PC-9 (cell line): Measurements from ENCODE around the gene HSD11B1. TPM values are rescaled to one million over a fixed set of nuclear protein-coding genes. Genes with fewer than 3 reads are reported as not detected.

ENCODE experiments used
- BruUV-seq: library from RNA; stranded (reverse); fragments of 400-500 nt; replicated peaks from 2 replicates; lab custom pipeline; 2021; lab: Mats Ljungman, UMichigan
- CTCF ChIA-PET: fragments of 300-600 bp; sonication (Branson Sonifier 250); formaldehyde crosslinking; loops from one replicate; lab custom pipeline; 2022; ENCODE audit warnings: antibody characterized with exemption; lab: Charles Lee
- POLR2A ChIA-PET: fragments of 300-600 bp; sonication (Branson Sonifier 250); formaldehyde crosslinking; loops from one replicate; lab custom pipeline; 2022; ENCODE audit warnings: antibody characterized with exemption; ENCODE audit not compliant: unreplicated experiment; lab: Charles Lee
- DNase-seq, 2 experiments: peaks; one replicate each; pipeline versions ENCODE4 v3.0.0 to v3.0.0-alpha.2; 2015 to 2022; ENCODE audit warnings: mixed read lengths in 1 of 2
- H2AFZ ChIP-seq: fragments of 200-600 bp; sonication (generic); 2 replicates; pipeline ENCODE4 v1.8.1; 2017; ENCODE audit warnings: antibody characterized with exemption
- H3F3A ChIP-seq: fragments of 200-600 bp; sonication (generic); 2 replicates; pipeline ENCODE4 v1.8.1; 2017; ENCODE audit warnings: antibody characterized with exemption, mild to moderate bottlenecking, low read depth; ENCODE audit not compliant: insufficient read depth
- H3K27ac ChIP-seq: fragments of 200-600 bp; sonication (generic); 2 replicates; pipeline ENCODE4 v1.6.1; 2016; ENCODE audit warnings: mixed run types
- H3K27me3 ChIP-seq: fragments of 200-600 bp; sonication (generic); 2 replicates; pipeline ENCODE4 v1.6.1; 2016; ENCODE audit warnings: low read depth, mixed run types; ENCODE audit not compliant: insufficient read depth
- H3K36me3 ChIP-seq: fragments of 200-600 bp; sonication (generic); 2 replicates; pipeline ENCODE4 v1.6.1; 2016; ENCODE audit warnings: low read depth, mixed run types
- H3K4me1 ChIP-seq: fragments of 200-600 bp; sonication (generic); replicated peaks from 2 replicates; pipeline ENCODE4 v1.6.1; 2016; ENCODE audit warnings: mixed run types; ENCODE audit not compliant: insufficient read depth
- H3K4me2 ChIP-seq: fragments of 200-600 bp; sonication (generic); 2 replicates; pipeline ENCODE4 v1.6.1; 2017; ENCODE audit warnings: mixed run types
- H3K4me3 ChIP-seq: fragments of 200-600 bp; sonication (generic); 2 replicates; pipeline ENCODE4 v1.6.1; 2016; ENCODE audit warnings: mixed run types
- H3K79me2 ChIP-seq: fragments of 200-600 bp; sonication (generic); 2 replicates; pipeline ENCODE4 v1.6.1; 2017; ENCODE audit warnings: low read depth, mixed run types
- H3K9me2 ChIP-seq: fragments of 200-600 bp; sonication (generic); 2 replicates; pipeline ENCODE4 v1.8.1; 2017; ENCODE audit warnings: mild to moderate bottlenecking; ENCODE audit not compliant: insufficient read depth
- H3K9me3 ChIP-seq: fragments of 200-600 bp; sonication (generic); 2 replicates; pipeline ENCODE4 v1.8.1; 2016; ENCODE audit warnings: low read depth; ENCODE audit not compliant: insufficient read depth
- H4K20me1 ChIP-seq: fragments of 200-600 bp; sonication (generic); 2 replicates; pipeline ENCODE4 v1.8.1; 2017; ENCODE audit not compliant: insufficient read depth
- CTCF ChIP-seq: fragments of 200-600 bp; sonication (generic); conservative IDR thresholded peaks from 2 replicates; pipeline ENCODE4 v1.6.1; 2017; ENCODE audit warnings: mixed run types, antibody characterized with exemption, mild to moderate bottlenecking, moderate library complexity
- EZH2 ChIP-seq: fragments of 200-600 bp; sonication (generic); IDR thresholded peaks from 2 replicates; pipeline ENCODE4 v1.8.0; 2017; ENCODE audit warnings: antibody characterized with exemption, low read depth
- intact Hi-C: fragments of 100-400 bp; cut with micrococcal nuclease; formaldehyde crosslinking; loops from one replicate; pipeline ENCODE4 v1.10.0; 2022; ENCODE audit not compliant: unreplicated experiment
- total RNA-seq: library from RNA; stranded (reverse); gene quantifications from 2 replicates; pipeline ENCODE4 v1.2.3, GENCODE V29; 2021

The HSD11B1 gene
- total RNA-seq, 1 experiment from 2014 or later, result not detected

GRCh38 chr1:209769971-209770370 is 65.3 kb downstream of the HSD11B1 start:
- TF ChIP-seq EZH2 (no peak), CTCF (no peak)
- no peak overlapping the region for H3K4me2 ChIP-seq
- H2AFZ ChIP-seq, result no peak overlapping the region

DNA sequence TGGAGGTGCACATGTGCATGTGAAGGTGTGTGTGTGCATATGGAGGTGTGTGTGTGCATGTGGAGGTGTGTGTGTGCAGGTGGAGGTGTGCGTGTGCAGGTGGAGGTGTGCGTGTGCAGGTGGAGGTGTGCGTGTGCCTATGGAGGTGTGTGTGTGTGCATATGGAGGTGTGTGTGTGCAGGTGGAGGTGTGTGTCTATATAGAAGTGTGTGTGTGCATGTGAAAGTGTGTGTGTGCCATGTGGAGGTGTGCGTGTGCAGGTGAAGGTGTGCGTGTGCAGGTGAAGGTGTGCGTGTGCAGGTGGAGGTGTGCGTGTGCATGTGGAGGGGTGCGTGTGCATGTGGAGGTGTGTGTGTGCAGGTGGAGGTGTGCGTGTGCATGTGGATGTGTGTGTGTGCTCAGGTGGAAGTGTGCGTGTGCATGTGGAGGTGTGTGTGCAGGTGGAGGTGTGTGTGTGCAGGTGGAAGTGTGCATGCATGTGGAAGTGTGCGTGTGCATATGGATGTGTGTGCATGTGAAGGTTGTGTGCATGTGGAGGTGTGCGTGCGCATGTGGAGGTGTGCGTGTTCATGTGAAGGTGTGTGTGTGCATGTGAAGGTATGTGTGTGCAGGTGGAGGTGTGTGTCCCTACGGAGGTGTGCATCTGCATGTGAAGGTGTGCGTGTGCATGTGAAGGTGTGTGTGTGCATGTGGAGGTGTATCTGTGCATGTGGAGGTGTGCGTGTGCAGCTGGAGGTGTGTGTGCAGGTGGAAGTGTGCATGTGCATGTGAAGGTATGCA is 66.2 kb downstream of the HSD11B1 start:
- no peaks in the 10 kb centered on the region for H3K9me3 ChIP-seq
- no peaks in the 10 kb centered on the region for H3K79me2 ChIP-seq
- H3K4me1 ChIP-seq, result no peaks in the 10 kb centered on the region
- H4K20me1 ChIP-seq, result no peaks in the 10 kb centered on the region
- intact Hi-C loops, result no loop called here
- no peaks in the 10 kb centered on the region for H3K27me3 ChIP-seq
- H3K27ac ChIP-seq, result no peak overlapping the region
- H3F3A ChIP-seq, result peaks cover 3% of the 10 kb centered on the region; the same call in 1 of the 2 replicates
- no peak overlapping the region for H3K4me3 ChIP-seq
- CTCF ChIA-PET, result no interaction called here
- no peak overlapping the region for H3K4me2 ChIP-seq
- no peaks in the 10 kb centered on the region for H3K36me3 ChIP-seq
- POLR2A ChIA-PET, result no interaction called here
- no peaks in the 10 kb centered on the region for H3K9me2 ChIP-seq
- TF ChIP-seq EZH2 (no peak), CTCF (no peak)
- no TSS peak for BruUV-seq
- no peak overlapping the region for H2AFZ ChIP-seq
- no peak for DNase-seq

More at GRCh38 chr1:209769971-209770370, 65.3 kb downstream of the HSD11B1 start:
- H3K9me2 ChIP-seq, result no peaks in the 10 kb centered on the region
- BruUV-seq, result no TSS peak
- peaks cover 3% of the 10 kb centered on the region; the same call in 1 of the 2 replicates for H3F3A ChIP-seq
- H3K4me3 ChIP-seq, result no peak overlapping the region
- no peaks in the 10 kb centered on the region for H3K36me3 ChIP-seq
- no peak for DNase-seq
- no peak overlapping the region for H3K27ac ChIP-seq
- ChIA-PET CTCF (no interaction called here), POLR2A (interaction anchor here (0.7 kb wide), 1 partner anchor 1812 kb away, joined by 3 read pairs; no protein-coding TSS in a partner anchor)
- H4K20me1 ChIP-seq, result no peaks in the 10 kb centered on the region
- H3K27me3 ChIP-seq, result no peaks in the 10 kb centered on the region
- no peaks in the 10 kb centered on the region for H3K4me1 ChIP-seq
- intact Hi-C loops, result no loop called here
- no peaks in the 10 kb centered on the region for H3K9me3 ChIP-seq
- H3K79me2 ChIP-seq, result no peaks in the 10 kb centered on the region

DNA sequence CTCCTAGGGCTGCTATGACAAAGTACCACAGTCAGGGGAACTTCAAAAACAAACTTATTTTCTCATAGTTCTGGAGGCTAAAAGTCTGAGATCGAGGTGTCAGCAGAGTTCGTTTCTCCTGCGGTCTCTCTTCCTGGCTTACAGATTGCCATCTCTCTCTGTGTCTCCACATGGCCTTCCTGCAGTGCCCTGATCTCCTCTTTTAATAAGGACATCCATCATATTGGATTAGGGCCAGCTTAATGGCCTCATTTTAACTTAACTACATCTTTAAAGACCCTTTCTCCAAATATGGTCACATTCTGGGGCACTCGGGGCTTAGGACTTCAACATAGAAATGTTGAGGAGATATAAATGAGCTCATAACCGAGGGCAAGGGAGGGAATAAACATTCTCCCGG is 67.5 kb downstream of the HSD11B1 start:
- BruUV-seq, result no TSS peak
- no peaks in the 10 kb centered on the region for H3K9me2 ChIP-seq
- POLR2A ChIA-PET, result interaction anchor here (0.5 kb wide), 1 partner anchor 1339 kb away, joined by 3 read pairs; no protein-coding TSS in a partner anchor
- no peak overlapping the region for H2AFZ ChIP-seq
- H3K9me3 ChIP-seq, result no peaks in the 10 kb centered on the region
- H3K27ac ChIP-seq, result no peak overlapping the region
- H3K79me2 ChIP-seq, result no peaks in the 10 kb centered on the region
- H3K36me3 ChIP-seq, result no peaks in the 10 kb centered on the region
- no peak for DNase-seq
- TF ChIP-seq EZH2 (no peak), CTCF (no peak)
- no peaks in the 10 kb centered on the region for H3K27me3 ChIP-seq
- intact Hi-C loops, result no loop called here
- CTCF ChIA-PET, result no interaction called here
- no peaks in the 10 kb centered on the region for H4K20me1 ChIP-seq
- no peak overlapping the region for H3K4me3 ChIP-seq
- no peak overlapping the region for H3K4me2 ChIP-seq
- no peaks in the 10 kb centered on the region for H3K4me1 ChIP-seq
- peaks cover 3% of the 10 kb centered on the region; the same call in 1 of the 2 replicates for H3F3A ChIP-seq
